CD4-positive, alpha-beta T cell treated with Interleukin-17A for 4 hours (primary cell): ENCODE measurements around the gene PRPSAP1.
A peak's percentile ranks its signal among the peaks of the same experiment; 100 is the strongest.

Source experiments
- DNase-seq: peaks from one replicate; pipeline ENCODE4 v3.0.0-alpha.2; 2020; ENCODE audit warnings: mixed read lengths

PRPSAP1 gene

GRCh38 chr17:76276461-76277299 lies 77.0 kb downstream of the PRPSAP1 start:
- no peak for DNase-seq

GRCh38 chr17:76276069-76276431 lies 77.7 kb downstream of the PRPSAP1 start:
- DNase-seq, result no peak

DNA sequence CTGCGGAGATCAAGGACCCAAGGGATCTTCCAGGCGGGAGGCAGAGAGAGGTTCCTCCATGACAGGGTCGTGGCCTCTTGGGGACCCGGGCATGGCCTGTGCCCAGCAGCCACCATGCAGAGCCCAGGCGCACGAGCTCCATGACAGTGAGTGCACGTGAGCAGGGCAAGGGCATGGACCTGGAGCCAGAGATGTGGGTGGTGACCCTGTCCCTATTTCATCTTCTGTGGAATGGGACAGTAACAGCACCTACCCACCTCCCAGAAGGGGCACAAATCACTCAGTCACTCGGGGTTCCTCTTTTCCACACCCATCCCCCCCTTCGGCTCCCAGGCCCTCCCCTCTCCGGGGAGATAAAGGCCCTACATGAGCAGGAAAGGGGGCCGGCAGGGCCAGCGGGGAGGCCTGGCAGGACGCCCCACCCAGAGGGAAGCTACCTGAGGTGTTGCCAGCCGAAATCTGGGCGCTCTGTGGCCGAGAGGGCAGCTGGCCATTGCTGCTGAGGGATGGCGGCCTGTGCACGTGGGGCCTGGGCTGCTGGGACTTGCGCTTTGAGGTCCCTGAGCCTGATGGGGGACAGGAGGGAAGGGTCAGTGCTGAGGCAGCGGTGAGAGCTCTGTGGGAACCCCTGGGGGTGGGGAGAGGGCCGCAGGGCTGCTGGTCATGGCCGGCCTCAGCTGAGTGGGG lies 78.2 kb downstream of the PRPSAP1 start:
- DNase-seq, result no peak

DNA sequence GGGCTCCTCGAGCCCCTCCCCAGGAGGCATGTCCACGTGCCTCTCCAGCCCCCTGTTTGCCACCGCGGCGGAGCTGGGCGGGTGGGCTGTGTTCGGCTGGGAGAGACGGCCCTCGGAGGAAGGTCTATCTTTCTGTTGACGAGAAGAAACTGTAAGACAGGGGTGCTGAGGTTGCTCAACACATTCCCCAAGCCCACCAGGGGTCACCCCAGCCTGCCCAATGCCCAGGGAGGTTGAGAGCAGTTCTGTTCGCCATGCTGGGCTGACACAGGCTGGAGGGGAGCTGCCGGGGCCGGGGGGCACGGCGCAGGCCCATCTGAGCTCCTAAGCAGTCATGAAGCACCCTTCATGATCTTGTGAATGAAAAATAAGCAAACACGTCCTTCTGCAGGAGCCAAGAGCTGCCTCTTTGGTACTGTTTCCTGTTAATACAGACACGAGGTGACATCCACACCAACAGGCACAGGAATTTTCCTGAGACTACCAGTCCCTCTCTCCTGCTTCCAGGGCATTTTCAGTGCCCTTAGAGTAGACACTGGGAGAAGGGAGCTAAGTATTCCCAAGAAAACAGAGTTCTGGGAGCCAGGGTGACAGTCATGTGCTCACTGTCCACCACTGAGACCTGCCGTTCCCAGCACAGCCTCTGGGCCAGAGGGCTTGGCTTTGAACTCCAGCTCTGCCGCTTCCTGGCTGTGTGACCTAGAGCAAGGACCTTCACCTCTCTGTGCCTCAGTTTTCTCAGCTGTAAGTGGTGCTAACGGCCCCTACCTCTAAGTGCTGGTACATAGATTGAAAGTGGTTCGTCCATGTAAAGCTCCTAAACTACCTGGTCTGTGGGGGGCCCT lies 79.4 kb downstream of the PRPSAP1 start:
- peak; percentile 20 for DNase-seq

- DNase-seq, result no peak
These were observed 80.1 kb downstream of the PRPSAP1 start for GRCh38 chr17:76273445-76274111.

DNA sequence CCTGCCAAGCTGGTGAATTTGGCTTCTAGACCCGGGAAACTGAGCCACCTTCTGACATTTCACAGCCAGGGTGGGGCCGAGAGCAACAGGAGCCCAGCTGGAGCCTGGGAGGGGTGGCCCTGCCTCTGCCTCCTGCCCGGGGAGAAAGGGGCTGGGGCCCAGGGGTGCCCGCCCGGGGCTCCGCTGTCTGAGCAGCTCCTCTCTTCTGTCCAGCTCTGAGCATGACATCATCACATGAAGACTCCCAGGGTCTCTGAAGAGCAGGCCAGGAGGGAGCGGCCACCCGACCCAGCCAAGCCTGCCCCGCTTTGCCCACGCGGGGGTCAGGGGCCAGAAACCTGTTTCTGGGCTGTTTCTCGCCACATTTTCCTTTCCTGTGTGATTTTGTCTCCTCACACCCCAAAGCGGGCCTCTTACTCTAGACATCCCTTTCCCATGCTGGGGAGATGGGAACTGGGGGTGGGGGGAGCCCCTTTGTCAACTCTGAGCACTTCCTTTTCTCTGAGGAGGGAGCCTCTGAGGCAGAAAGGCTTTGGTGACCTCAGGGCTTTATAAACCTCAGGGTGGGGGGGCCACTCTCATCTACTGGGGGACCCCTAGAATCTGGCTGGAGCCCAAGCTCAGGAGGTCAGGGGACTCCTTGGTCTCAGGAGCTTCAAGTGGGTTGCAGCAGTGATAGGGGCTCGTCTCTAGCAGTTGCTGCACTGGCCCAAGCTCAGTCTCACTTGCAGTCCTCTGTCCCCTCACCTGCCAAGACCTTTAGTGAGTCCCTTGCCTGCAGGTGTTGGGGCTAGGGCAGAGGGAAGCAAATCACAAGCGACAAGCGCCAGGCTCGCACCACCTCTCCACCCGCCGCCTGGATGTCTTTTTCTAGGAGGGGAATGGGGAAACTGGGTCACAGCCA lies 80.9 kb downstream of the PRPSAP1 start:
- peak; percentile 40 for DNase-seq

DNA sequence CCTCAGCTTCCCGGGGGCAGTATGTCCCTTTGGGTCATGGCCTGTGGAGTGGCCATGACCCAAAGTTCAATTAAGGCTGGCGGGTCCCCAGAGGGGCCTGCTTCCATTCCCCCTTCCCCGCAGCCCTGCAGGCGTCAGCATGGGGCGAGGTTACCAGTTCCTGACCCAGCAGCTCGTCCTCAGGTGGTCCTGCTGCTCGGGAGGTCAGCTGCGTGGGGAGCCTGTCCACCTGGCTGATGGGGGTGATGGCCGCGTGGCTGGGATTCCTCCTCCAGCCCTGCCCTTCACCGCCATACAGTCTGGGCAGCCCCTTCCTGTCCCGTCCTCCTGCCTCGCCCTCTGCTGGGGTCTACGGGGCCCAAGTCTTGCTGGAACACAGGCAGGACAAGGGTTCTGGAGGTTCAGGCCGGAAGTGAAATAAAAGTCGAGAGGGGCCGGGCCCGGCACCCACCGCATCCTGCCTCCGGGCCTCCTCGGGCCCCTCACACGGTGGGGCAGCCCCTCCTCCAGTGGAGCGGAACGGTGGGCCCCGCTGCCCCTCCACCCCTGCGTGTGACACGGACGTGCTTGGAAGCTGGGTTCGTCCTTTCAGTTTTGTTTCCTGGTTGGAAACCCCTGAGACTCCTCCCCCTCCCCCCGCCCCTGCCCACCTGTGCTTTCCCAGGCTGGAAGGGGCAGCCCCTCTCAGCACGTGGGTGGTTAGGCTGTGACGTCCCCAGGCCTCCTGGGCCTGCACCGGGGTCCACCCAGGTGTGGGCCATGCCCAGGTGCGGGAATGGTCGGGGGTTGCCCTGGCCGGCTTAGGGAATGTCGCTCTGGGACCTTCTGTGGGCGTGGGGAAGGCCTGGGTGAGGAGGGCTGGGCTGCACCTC lies 81.8 kb downstream of the PRPSAP1 start:
- peak; percentile 59 for DNase-seq

- DNase-seq, result no peak
These were observed 82.7 kb downstream of the PRPSAP1 start for GRCh38 chr17:76270770-76271668.

DNA sequence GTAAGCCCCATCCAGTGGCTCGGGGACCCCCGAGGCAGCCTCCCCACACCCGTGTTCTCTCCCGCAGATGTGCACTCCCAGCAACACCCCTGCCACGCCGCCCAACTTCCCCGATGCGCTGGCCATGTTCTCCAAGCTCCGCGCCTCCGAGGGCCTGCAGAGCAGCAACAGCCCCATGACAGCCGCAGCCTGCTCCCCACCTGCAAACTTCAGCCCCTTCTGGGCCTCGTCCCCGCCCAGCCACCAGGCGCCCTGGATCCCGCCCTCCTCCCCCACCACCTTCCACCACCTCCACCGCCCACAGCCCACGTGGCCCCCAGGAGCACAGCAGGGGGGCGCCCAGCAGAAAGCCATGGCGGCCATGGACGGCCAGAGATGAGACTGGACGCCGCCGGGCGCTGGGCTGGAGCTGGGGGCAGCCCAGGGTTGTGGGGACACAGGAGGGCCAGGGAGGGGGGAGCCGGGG lies 83.6 kb downstream of the PRPSAP1 start:
- DNase-seq, result no peak

DNA sequence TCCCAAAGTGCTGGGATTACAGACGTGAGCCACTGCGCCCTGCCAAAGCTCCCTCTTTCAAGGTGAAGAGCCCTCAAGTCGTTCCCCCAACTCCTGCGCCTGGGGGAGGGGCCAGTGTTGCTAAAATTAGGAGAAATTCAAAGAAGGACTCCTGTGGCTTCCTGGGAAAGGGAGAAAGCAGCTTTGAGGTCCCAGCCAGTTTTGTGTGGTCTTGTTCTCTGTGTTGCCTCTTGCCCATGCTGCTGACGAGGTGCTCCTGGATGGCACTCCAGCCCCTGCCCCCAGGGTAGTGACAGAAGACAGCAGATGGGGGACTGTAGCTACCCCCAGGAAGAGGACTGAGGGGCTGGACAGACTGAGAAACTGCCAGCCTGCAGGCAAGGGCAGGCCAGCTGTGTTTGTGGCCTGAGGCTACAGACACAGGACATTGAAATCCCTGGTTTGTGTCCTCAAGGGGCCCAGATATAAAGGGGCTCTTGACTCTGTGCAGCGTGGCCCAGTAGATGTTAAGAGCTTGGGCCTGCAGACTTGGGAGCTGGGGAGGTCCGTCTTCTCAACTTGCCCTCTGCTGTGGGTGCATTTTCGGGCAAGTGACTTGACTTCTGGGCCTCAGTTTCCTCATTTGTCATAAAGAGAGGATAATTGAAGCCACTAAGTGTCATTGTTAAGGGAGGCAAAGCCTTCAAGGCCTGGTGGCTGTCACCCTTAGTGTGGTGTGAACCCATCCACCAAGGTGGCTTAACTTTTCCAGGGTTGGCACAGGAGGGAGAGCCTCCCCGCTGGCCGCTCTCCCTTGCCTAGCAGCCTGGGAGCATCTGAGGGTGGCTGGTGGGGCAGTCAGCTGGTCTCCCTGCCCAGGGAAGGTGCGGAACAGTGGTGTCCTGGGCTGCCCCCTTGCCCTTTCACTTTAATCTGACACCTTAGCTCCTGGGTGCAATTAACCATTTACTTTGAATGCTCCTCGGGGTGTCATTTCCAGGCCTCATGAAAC lies 84.4 kb downstream of the PRPSAP1 start:
- no peak for DNase-seq

- DNase-seq, result peak; percentile 80
These were observed 85.5 kb downstream of the PRPSAP1 start for GRCh38 chr17:76268015-76268749.

- DNase-seq, result peak; percentile 26
These were observed 86.1 kb downstream of the PRPSAP1 start for GRCh38 chr17:76267581-76268001.

DNA sequence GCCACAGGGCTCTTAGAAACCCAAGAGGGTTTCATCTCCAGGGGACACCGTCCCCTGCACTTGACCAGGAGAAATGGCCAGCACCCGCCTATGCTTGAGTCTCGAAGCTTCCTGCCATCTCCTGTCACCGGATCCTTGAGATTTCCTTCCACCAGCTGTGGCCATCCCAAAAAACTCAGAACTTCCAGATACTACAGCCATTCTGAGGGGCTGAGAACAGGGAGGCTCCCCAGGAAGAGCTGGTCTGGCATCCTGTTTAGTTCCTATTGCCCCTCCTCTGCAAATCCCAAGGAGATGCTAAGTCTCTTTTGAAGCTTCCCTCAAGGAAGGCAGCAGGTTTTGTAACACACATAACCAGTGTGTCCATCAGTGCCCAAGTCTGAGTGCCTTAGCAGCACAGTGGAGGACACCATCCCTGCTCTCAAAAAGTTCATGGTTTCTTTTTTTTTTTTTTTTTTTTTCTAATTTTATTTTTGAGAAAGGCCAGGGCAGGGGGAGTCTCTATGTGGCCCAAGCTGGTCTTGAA lies 86.6 kb downstream of the PRPSAP1 start:
- DNase-seq, result no peak

DNA sequence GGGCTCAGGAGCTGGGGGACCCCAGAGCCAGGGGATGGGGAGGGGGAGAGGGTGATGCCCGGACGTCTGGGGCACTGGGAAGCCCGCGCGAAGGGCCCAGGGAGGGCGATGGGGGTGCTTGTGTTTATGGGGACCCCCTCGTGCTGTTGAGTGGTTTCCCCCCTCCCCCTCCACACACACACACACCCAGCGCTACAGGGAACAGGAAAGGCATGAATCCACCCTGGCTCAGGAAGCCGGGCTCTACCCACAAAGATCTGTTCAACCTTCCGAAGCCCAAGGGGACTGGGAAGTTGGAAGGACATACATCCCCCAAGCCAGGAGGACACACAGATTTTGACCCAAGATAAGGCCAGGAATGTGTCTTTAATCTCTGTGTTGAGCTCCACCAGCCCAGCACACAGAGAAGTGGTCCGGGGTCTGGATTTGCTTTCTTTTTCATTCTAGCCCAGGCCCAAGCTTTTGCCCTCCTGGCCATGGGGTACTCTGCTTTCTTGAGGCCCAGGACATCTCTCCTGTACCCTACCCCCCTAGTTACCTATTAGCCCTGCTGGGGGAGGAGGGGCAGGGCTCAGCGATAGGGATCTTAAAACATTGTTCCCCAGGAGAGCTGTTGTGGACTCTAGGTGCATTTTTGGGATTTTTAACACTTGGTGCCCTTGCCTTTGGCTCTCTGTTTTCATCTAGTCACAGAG lies 87.3 kb downstream of the PRPSAP1 start:
- peak; percentile 43 for DNase-seq

DNA sequence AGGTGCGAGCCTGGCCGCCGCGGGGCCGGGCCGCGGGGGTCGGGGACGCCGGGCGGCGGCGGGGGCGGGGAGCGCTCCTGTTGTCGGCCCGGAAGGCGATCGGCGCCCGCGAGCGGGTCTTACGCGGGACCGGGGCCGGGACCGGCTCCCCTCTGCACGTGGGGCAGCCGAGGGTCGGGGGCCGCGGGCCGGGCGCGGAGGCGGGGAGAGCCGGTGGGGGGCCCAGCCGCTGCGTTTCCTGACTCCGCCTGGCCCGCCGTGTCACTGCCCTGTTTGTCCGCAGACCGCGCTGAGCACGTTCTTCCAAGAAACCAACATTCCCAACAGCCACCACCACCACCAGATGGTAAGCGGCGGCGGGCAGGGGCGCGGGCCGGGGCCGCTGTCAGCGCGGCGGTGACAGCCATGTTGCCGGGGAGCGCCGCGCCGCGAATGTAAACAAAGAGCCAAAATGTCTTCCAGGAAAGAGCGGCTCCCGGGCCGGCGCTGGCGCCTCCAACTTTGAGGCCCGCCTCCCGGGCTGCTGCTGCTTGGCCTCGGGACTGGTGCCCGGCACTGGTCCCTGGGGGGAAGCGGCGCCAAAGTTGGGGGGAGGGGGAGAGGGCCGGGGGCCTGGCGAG lies 88.0 kb downstream of the PRPSAP1 start:
- DNase-seq, result peak; percentile 70
